H1 (cell line): Measurements from ENCODE around the gene REEP2. TPM values are rescaled to one million over a fixed set of nuclear protein-coding genes. Genes with fewer than 3 reads are reported as not detected.

Source experiments
- ATF3 ChIP-seq: IDR thresholded peaks from 2 replicates; pipeline ENCODE4 v1.6.1; 2011; ENCODE audit warnings: low read depth, mild to moderate bottlenecking, low read length; ENCODE audit not compliant: insufficient read depth
- BACH1 ChIP-seq: IDR thresholded peaks from 2 replicates; pipeline ENCODE4 v1.6.1; 2012; ENCODE audit warnings: low read length, improper control_type of control experiment
- CBX8 ChIP-seq: fragments of 300-800, 300-1000 bp; sonication (generic); IDR thresholded peaks from 2 replicates; pipeline ENCODE4 v1.7.1; 2016; ENCODE audit warnings: low read depth, low read length, borderline replicate concordance
- CEBPB ChIP-seq: IDR thresholded peaks from 2 replicates; pipeline ENCODE4 v1.6.1; 2012; ENCODE audit warnings: low read depth, low read length
- CTCF ChIP-seq, 3 experiments: IDR thresholded peaks; 1 replicate in 2 of 3; 2 replicates in 1 of 3; pipeline versions ENCODE4 v1.5.1 to v1.6.1; 2011; ENCODE audit warnings: low read length in 3 of 3, mild to moderate bottlenecking in 3 of 3, inconsistent platforms in 2 of 3, low read depth in 1 of 3, moderate library complexity in 1 of 3; ENCODE audit not compliant: insufficient read depth in 1 of 3; ENCODE audit errors: control extremely low read depth in 1 of 3
- E2F6 ChIP-seq: IDR thresholded peaks from 2 replicates; pipeline ENCODE4 v1.6.1; 2012; ENCODE audit warnings: inconsistent platforms
- KDM4A ChIP-seq: IDR thresholded peaks from one replicate; pipeline ENCODE4 v1.7.1; 2012; ENCODE audit warnings: low read depth, mild to moderate bottlenecking, moderate library complexity, low read length, inconsistent platforms; ENCODE audit not compliant: severe bottlenecking
- NANOG ChIP-seq: IDR thresholded peaks from 2 replicates; pipeline ENCODE4 v1.6.1; 2011; ENCODE audit warnings: low read length, low read depth, mild to moderate bottlenecking, inconsistent platforms; ENCODE audit not compliant: insufficient read depth, poor library complexity, severe bottlenecking
- NRF1 ChIP-seq: IDR thresholded peaks from 2 replicates; pipeline ENCODE4 v1.6.1; 2011; ENCODE audit warnings: mild to moderate bottlenecking, low read depth, low read length, improper control_type of control experiment
- POLR2A ChIP-seq, 2 experiments: IDR thresholded peaks; 1 replicate in 1 of 2; 2 replicates in 1 of 2; pipeline ENCODE4 v1.6.1; 2011; ENCODE audit warnings: low read depth in 2 of 2, low read length in 2 of 2, mild to moderate bottlenecking in 2 of 2; ENCODE audit errors: control extremely low read depth in 1 of 2
- RAD21 ChIP-seq, 2 experiments: IDR thresholded peaks in 1 of 2; conservative IDR thresholded peaks in 1 of 2; 2 replicates each; pipeline ENCODE4 v1.6.1; 2011; ENCODE audit warnings: low read depth in 2 of 2, low read length in 2 of 2, improper control_type of control experiment in 1 of 2, inconsistent platforms in 1 of 2, mild to moderate bottlenecking in 1 of 2, moderate library complexity in 1 of 2
- SIN3A ChIP-seq, 2 experiments: IDR thresholded peaks in 1 of 2; conservative IDR thresholded peaks in 1 of 2; 2 replicates each; pipeline ENCODE4 v1.6.1; 2011 to 2012; ENCODE audit warnings: low read length in 2 of 2, improper control_type of control experiment in 1 of 2, low read depth in 1 of 2, mild to moderate bottlenecking in 1 of 2
- SIX5 ChIP-seq: IDR thresholded peaks from 2 replicates; pipeline ENCODE4 v1.6.1; 2011; ENCODE audit warnings: mild to moderate bottlenecking, low read depth, low read length
- SP2 ChIP-seq: IDR thresholded peaks from 2 replicates; pipeline ENCODE4 v1.6.1; 2012; ENCODE audit warnings: mild to moderate bottlenecking, low read length, inconsistent platforms
- SP4 ChIP-seq: IDR thresholded peaks from 2 replicates; pipeline ENCODE4 v1.6.1; 2012; ENCODE audit warnings: low read length, inconsistent platforms
- SUZ12 ChIP-seq: fragments of 200-600 bp; sonication (generic); IDR thresholded peaks from 2 replicates; pipeline ENCODE4 v1.6.1; 2012; ENCODE audit warnings: mild to moderate bottlenecking, inconsistent platforms, low read length, moderate library complexity, mixed read lengths
- TBP ChIP-seq: IDR thresholded peaks from 2 replicates; pipeline ENCODE4 v1.6.1; 2011; ENCODE audit warnings: low read depth, low read length, improper control_type of control experiment
- TEAD4 ChIP-seq: IDR thresholded peaks from 2 replicates; pipeline ENCODE4 v1.6.1; 2012; ENCODE audit warnings: low read depth, low read length, inconsistent platforms, mixed read lengths
- USF2 ChIP-seq: IDR thresholded peaks from 2 replicates; pipeline ENCODE4 v1.6.1; 2011; ENCODE audit warnings: low read length, improper control_type of control experiment
- polyA plus RNA-seq, 7 experiments: library from polyadenylated mRNA; depleted of rRNA in 3 of 7; stranded (reverse) in 5 of 7; unstranded in 2 of 7; fragments of >200 nt in 5 of 7; fragments of 200-250 nt in 2 of 7; gene quantifications; 1 replicate in 5 of 7; 2 replicates in 1 of 7; 4 replicates in 1 of 7; pipeline versions ENCODE4 v1.2.1 to v1.2.3, GENCODE V29; 2011 to 2013; ENCODE audit warnings: missing spikeins in 2 of 7, mixed read lengths in 2 of 7
- total RNA-seq: library from RNA; stranded (reverse); fragmentation: NEBNext Ultra II Directional; extraction: Animal tissue kit (Norgen Biotek cat#: 25700); gene quantifications from 2 replicates; pipeline ENCODE4 v1.2.1, GENCODE V29; 2021

Gene REEP2
- total and polyA plus RNA-seq, 2 of the 8 experiments (the other 6 are each of a cell fraction or from before 2014, with no cell fraction given): 26.5 to 40.2 TPM

GRCh38 chr5:138466125-138466899, 27.5 kb downstream of the REEP2 start (continued):
- TF ChIP-seq E2F6: peak; percentile 9; the same call in 1 of the 2 replicates
- TF ChIP-seq TEAD4: no peak
- no peak for TF ChIP-seq CTCF (IDR thresholded peaks at IDR 0.05; ENCODE audit: control extremely low read depth in 1 of 3, insufficient read depth in 1 of 3, low read depth in 1 of 3, low read length in 3 of 3)
- no peak for TF ChIP-seq CBX8
- no peak for TF ChIP-seq ATF3
- TF ChIP-seq SIN3A (conservative IDR thresholded peaks at IDR 0.05 in 1 of 2, IDR thresholded peaks at IDR 0.05 in 1 of 2; ENCODE audit: low read depth in 1 of 2, low read length in 2 of 2): no peak
- TF ChIP-seq SP4: peak; percentile 44; the same call in 1 of the 2 replicates
- TF ChIP-seq BACH1: no peak
- no peak for TF ChIP-seq RAD21 (IDR thresholded peaks at IDR 0.05 in 1 of 2, conservative IDR thresholded peaks at IDR 0.05 in 1 of 2; ENCODE audit: low read depth in 2 of 2, low read length in 2 of 2)
- TF ChIP-seq SIX5: no peak
- no peak for TF ChIP-seq SUZ12
- TF ChIP-seq NANOG: no peak
- TF ChIP-seq KDM4A: peak; percentile 41
- TF ChIP-seq USF2: no peak
- TF ChIP-seq NRF1: no peak
- TF ChIP-seq CEBPB: no peak
- no peak for TF ChIP-seq SP2
- peak in 1 of 2 experiments; percentile 81; a peak in 2 of 3 replicates for TF ChIP-seq POLR2A (IDR thresholded peaks at IDR 0.05; ENCODE audit: control extremely low read depth in 1 of 2, low read depth in 2 of 2, low read length in 2 of 2)
- 0 out of 2 replicates have a peak, but pooled peaks have one; percentile 15 for TF ChIP-seq TBP
